IMR-90 (cell line): ENCODE measurements around the gene SLIT3.

ENCODE experiments used
- CHD1 ChIP-seq: IDR thresholded peaks from 2 replicates; pipeline ENCODE4 v1.6.1; 2012; ENCODE audit warnings: low read depth, low read length, improper control_type of control experiment
- MAFK ChIP-seq: IDR thresholded peaks from 2 replicates; pipeline ENCODE4 v1.6.1; 2012; ENCODE audit warnings: low read depth, low read length, improper control_type of control experiment
- MXI1 ChIP-seq: IDR thresholded peaks from 2 replicates; pipeline ENCODE4 v1.6.1; 2012; ENCODE audit warnings: low read depth, mild to moderate bottlenecking, low read length, moderate library complexity, borderline replicate concordance
- POLR2A ChIP-seq: IDR thresholded peaks from 2 replicates; pipeline ENCODE4 v1.6.1; 2012; ENCODE audit warnings: mild to moderate bottlenecking, low read depth, low read length
- RCOR1 ChIP-seq: IDR thresholded peaks from 2 replicates; pipeline ENCODE4 v1.6.1; 2012; ENCODE audit warnings: mild to moderate bottlenecking, low read length, improper control_type of control experiment; ENCODE audit not compliant: insufficient replicate concordance
- TF ChIP-seq, protein P1 (sequence below): conservative IDR thresholded peaks from 2 replicates; pipeline ENCODE4 v1.5.1; 2012; ENCODE audit warnings: mild to moderate bottlenecking, low read depth, low read length, improper control_type of control experiment

GRCh38 chr5:168860503-168860902 is 440.4 kb downstream of the SLIT3 start:
- TF ChIP-seq, protein P1, sequence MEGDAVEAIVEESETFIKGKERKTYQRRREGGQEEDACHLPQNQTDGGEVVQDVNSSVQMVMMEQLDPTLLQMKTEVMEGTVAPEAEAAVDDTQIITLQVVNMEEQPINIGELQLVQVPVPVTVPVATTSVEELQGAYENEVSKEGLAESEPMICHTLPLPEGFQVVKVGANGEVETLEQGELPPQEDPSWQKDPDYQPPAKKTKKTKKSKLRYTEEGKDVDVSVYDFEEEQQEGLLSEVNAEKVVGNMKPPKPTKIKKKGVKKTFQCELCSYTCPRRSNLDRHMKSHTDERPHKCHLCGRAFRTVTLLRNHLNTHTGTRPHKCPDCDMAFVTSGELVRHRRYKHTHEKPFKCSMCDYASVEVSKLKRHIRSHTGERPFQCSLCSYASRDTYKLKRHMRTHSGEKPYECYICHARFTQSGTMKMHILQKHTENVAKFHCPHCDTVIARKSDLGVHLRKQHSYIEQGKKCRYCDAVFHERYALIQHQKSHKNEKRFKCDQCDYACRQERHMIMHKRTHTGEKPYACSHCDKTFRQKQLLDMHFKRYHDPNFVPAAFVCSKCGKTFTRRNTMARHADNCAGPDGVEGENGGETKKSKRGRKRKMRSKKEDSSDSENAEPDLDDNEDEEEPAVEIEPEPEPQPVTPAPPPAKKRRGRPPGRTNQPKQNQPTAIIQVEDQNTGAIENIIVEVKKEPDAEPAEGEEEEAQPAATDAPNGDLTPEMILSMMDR: no peak
- no peak for TF ChIP-seq CHD1
- no peak for TF ChIP-seq POLR2A
- TF ChIP-seq MAFK: no peak
- TF ChIP-seq RCOR1: no peak
- no peak for TF ChIP-seq MXI1
